ENCODE measurements around the gene NDUFS8. TPM values are rescaled to one million over a fixed set of nuclear protein-coding genes. Genes with fewer than 3 reads are reported as not detected.

NDUFS8 gene
- total and polyA plus RNA-seq, 2 of the 13 experiments (the other 11 are each of a cell fraction or from before 2014, with no cell fraction given) = 96.7 to 158 TPM

DNA sequence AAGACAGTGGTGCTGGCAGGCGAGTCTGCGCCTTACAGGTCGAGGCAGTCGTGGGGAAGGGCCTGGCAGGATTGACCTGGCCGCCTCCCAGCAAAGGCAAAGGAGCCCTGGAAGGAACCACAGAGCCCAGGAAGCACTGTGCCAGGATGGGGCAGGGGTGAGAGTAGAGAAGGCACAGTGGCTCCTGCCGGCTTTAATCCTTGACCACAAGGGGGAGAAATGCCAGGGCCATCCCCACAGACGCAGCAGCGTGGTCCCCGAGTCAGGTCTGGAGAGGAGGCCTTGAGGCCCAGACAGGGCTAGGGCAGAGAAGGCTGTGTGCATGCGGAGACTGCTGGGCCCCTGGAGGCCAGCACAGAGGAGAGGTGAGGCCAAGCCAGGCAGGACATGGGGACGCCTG, 9.9 kb upstream of the NDUFS8 start (continued):
- TF ChIP-seq, protein P1, sequence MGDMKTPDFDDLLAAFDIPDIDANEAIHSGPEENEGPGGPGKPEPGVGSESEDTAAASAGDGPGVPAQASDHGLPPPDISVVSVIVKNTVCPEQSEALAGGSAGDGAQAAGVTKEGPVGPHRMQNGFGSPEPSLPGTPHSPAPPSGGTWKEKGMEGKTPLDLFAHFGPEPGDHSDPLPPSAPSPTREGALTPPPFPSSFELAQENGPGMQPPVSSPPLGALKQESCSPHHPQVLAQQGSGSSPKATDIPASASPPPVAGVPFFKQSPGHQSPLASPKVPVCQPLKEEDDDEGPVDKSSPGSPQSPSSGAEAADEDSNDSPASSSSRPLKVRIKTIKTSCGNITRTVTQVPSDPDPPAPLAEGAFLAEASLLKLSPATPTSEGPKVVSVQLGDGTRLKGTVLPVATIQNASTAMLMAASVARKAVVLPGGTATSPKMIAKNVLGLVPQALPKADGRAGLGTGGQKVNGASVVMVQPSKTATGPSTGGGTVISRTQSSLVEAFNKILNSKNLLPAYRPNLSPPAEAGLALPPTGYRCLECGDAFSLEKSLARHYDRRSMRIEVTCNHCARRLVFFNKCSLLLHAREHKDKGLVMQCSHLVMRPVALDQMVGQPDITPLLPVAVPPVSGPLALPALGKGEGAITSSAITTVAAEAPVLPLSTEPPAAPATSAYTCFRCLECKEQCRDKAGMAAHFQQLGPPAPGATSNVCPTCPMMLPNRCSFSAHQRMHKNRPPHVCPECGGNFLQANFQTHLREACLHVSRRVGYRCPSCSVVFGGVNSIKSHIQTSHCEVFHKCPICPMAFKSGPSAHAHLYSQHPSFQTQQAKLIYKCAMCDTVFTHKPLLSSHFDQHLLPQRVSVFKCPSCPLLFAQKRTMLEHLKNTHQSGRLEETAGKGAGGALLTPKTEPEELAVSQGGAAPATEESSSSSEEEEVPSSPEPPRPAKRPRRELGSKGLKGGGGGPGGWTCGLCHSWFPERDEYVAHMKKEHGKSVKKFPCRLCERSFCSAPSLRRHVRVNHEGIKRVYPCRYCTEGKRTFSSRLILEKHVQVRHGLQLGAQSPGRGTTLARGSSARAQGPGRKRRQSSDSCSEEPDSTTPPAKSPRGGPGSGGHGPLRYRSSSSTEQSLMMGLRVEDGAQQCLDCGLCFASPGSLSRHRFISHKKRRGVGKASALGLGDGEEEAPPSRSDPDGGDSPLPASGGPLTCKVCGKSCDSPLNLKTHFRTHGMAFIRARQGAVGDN (CRISPR knock-in tag; IDR thresholded peaks at IDR 0.05) = peak; percentile 84
- 0 out of 2 replicates have a peak, but pooled peaks have one; percentile 20 for TF ChIP-seq ZNF709 (CRISPR knock-in tag; IDR thresholded peaks at IDR 0.05)
- no peak for TF ChIP-seq IRX3 (CRISPR knock-in tag; IDR thresholded peaks at IDR 0.05; ENCODE audit: borderline replicate concordance, low read depth)
- TF ChIP-seq PCBP1 (IDR thresholded peaks at IDR 0.05; ENCODE audit: borderline replicate concordance, low read depth, low read length) = 0 out of 2 replicates have a peak, but pooled peaks have one; percentile 3
- no peak for TF ChIP-seq HHEX (CRISPR knock-in tag; IDR thresholded peaks at IDR 0.05)
- no peak for TF ChIP-seq POLR2G (IDR thresholded peaks at IDR 0.05; ENCODE audit: low read depth, low read length)
- 0 out of 2 replicates have a peak, but pooled peaks have one; percentile 9 for TF ChIP-seq FOXO1 (CRISPR knock-in tag; IDR thresholded peaks at IDR 0.05)
- TF ChIP-seq RARA (CRISPR knock-in tag; IDR thresholded peaks at IDR 0.05) = peak; percentile 28; the same call in 1 of the 2 replicates
- TF ChIP-seq SCMH1 (CRISPR knock-in tag; IDR thresholded peaks at IDR 0.05; ENCODE audit: borderline replicate concordance) = no peak
- no peak for TF ChIP-seq MAZ (IDR thresholded peaks at IDR 0.05; ENCODE audit: borderline replicate concordance, low read depth, low read length)
- TF ChIP-seq MAZ (CRISPR knock-in tag; IDR thresholded peaks at IDR 0.05; ENCODE audit: low read depth) = 0 out of 2 replicates have a peak, but pooled peaks have one; percentile 31
- TF ChIP-seq, protein P2, sequence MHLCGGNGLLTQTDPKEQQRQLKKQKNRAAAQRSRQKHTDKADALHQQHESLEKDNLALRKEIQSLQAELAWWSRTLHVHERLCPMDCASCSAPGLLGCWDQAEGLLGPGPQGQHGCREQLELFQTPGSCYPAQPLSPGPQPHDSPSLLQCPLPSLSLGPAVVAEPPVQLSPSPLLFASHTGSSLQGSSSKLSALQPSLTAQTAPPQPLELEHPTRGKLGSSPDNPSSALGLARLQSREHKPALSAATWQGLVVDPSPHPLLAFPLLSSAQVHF (CRISPR knock-in tag; IDR thresholded peaks at IDR 0.05) = no peak
- TF ChIP-seq PHF8 (CRISPR knock-in tag; IDR thresholded peaks at IDR 0.05) = peak; percentile 27; the same call in 1 of the 2 replicates
- TF ChIP-seq STAG1 (CRISPR knock-in tag; IDR thresholded peaks at IDR 0.05) = peak; percentile 67
- TF ChIP-seq CBFB (CRISPR knock-in tag; IDR thresholded peaks at IDR 0.05) = 0 out of 2 replicates have a peak, but pooled peaks have one; percentile 32
- no peak for TF ChIP-seq ZNF383 (CRISPR knock-in tag; IDR thresholded peaks at IDR 0.05; ENCODE audit: borderline replicate concordance)
- 0 out of 2 replicates have a peak, but pooled peaks have one; percentile 45 for TF ChIP-seq ZNF430 (CRISPR knock-in tag; IDR thresholded peaks at IDR 0.05)
- TF ChIP-seq ZNF766 (CRISPR knock-in tag; IDR thresholded peaks at IDR 0.05; ENCODE audit: borderline replicate concordance) = 0 out of 2 replicates have a peak, but pooled peaks have one; percentile 19
- TF ChIP-seq ONECUT2 (CRISPR knock-in tag; IDR thresholded peaks at IDR 0.05) = no peak
- no peak for TF ChIP-seq ZNF10 (CRISPR knock-in tag; IDR thresholded peaks at IDR 0.05; ENCODE audit: borderline replicate concordance, low read depth)
- TF ChIP-seq, protein P3, sequence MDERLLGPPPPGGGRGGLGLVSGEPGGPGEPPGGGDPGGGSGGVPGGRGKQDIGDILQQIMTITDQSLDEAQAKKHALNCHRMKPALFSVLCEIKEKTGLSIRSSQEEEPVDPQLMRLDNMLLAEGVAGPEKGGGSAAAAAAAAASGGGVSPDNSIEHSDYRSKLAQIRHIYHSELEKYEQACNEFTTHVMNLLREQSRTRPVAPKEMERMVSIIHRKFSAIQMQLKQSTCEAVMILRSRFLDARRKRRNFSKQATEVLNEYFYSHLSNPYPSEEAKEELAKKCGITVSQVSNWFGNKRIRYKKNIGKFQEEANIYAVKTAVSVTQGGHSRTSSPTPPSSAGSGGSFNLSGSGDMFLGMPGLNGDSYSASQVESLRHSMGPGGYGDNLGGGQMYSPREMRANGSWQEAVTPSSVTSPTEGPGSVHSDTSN (CRISPR knock-in tag; IDR thresholded peaks at IDR 0.05) = no peak
- no peak for TF ChIP-seq ZNF83 (CRISPR knock-in tag; IDR thresholded peaks at IDR 0.05; ENCODE audit: borderline replicate concordance)
- TF ChIP-seq ZNF263 (CRISPR knock-in tag; IDR thresholded peaks at IDR 0.05) = peak; percentile 24; the same call in 1 of the 2 replicates
- TF ChIP-seq, protein P4, sequence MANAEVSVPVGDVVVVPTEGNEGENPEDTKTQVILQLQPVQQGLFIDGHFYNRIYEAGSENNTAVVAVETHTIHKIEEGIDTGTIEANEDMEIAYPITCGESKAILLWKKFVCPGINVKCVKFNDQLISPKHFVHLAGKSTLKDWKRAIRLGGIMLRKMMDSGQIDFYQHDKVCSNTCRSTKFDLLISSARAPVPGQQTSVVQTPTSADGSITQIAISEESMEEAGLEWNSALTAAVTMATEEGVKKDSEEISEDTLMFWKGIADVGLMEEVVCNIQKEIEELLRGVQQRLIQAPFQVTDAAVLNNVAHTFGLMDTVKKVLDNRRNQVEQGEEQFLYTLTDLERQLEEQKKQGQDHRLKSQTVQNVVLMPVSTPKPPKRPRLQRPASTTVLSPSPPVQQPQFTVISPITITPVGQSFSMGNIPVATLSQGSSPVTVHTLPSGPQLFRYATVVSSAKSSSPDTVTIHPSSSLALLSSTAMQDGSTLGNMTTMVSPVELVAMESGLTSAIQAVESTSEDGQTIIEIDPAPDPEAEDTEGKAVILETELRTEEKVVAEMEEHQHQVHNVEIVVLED (CRISPR knock-in tag; IDR thresholded peaks at IDR 0.05; ENCODE audit: borderline replicate concordance) = no peak
